ENCODE results near the gene FZD10.

FZD10 gene

GRCh38 chr12:130162267-130162666 lies at the start of gene FZD10:
Gene FZD10 (plus strand): TSS chr12:130162464. CDS start chr12:130162943, 479 bp downstream.
- no peak for DNase-seq

GRCh38 chr12:130114952-130115351 lies 47.3 kb upstream of the FZD10 start:
- no peak for DNase-seq

- no peak for DNase-seq
These were observed 46.6 kb upstream of the FZD10 start for GRCh38 chr12:130115646-130116045.

GRCh38 chr12:130116791-130117190 lies 45.5 kb upstream of the FZD10 start:
- no peak for DNase-seq

GRCh38 chr12:130117233-130117632 lies 45.0 kb upstream of the FZD10 start:
- no peak for DNase-seq

- no peak for DNase-seq
These were observed 44.6 kb upstream of the FZD10 start for GRCh38 chr12:130117701-130118100.

- no peak for DNase-seq
These were observed 44.1 kb upstream of the FZD10 start for GRCh38 chr12:130118181-130118580.

GRCh38 chr12:130119241-130119861 lies 42.9 kb upstream of the FZD10 start:
- DNase-seq, result no peak

GRCh38 chr12:130120012-130120805 lies 42.1 kb upstream of the FZD10 start:
- no peak for DNase-seq

GRCh38 chr12:130121226-130122000 lies 40.9 kb upstream of the FZD10 start:
- no peak for DNase-seq

- DNase-seq, result no peak
These were observed 39.9 kb upstream of the FZD10 start for GRCh38 chr12:130122356-130122755.

- DNase-seq, result no peak
These were observed 38.2 kb upstream of the FZD10 start for GRCh38 chr12:130124106-130124505.

- DNase-seq, result no peak
These were observed 37.5 kb upstream of the FZD10 start for GRCh38 chr12:130124605-130125244.

- DNase-seq, result no peak
These were observed 36.2 kb upstream of the FZD10 start for GRCh38 chr12:130126023-130126432.

GRCh38 chr12:130127532-130127911 lies 34.7 kb upstream of the FZD10 start:
- no peak for DNase-seq

- DNase-seq, result no peak
These were observed 34.1 kb upstream of the FZD10 start for GRCh38 chr12:130127912-130128789.

- no peak for DNase-seq
These were observed 33.2 kb upstream of the FZD10 start for GRCh38 chr12:130128790-130129735.

GRCh38 chr12:130130346-130130745 lies 31.9 kb upstream of the FZD10 start:
- DNase-seq, result no peak

- DNase-seq, result no peak
These were observed 31.2 kb upstream of the FZD10 start for GRCh38 chr12:130131025-130131424.

GRCh38 chr12:130131801-130132200 lies 30.5 kb upstream of the FZD10 start:
- DNase-seq, result no peak
